KOPT-K1 (cell line): Measurements from ENCODE around the gene MELK.

ENCODE experiments used
- H3K27ac ChIP-seq: fragments of 200-600 bp; sonication (generic); 2 replicates; pipeline ENCODE4 v1.5.1; 2016; ENCODE audit warnings: antibody characterized with exemption, mild to moderate bottlenecking, low read depth, low read length; ENCODE audit not compliant: poor library complexity, severe bottlenecking
- H3K36me3 ChIP-seq: fragments of 200-600 bp; sonication (generic); 2 replicates; pipeline ENCODE4 v1.5.1; 2017; ENCODE audit warnings: antibody characterized with exemption, mild to moderate bottlenecking, low read length, moderate library complexity; ENCODE audit not compliant: insufficient read depth
- H3K9me3 ChIP-seq: fragments of 200-600 bp; sonication (generic); 2 replicates; pipeline ENCODE4 v1.5.1; 2017; ENCODE audit warnings: antibody characterized with exemption, low read length, mild to moderate bottlenecking; ENCODE audit not compliant: insufficient read depth, poor library complexity, severe bottlenecking

The MELK gene

DNA sequence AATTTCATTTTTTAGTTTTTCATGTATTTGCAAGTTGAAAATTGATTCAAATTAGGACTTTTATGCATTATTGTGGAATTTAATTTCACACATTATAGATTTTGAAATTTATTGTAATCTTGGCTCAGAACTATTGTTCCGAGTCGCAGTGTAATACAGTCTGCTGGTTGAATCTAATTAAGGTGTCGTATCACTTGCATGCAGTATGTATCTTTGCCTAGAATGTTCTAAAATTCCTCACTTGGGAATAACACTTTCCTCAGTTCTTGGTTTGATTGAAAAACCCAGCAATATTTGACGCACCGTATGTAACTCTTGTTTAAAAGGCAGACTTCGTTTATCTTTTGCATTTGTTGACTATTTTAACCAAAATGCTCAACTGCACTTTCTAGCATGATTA lies 49.4 kb downstream of the MELK start:
- H3K36me3 ChIP-seq = peaks cover 100% of the 10 kb centered on the region
- no peak overlapping the region for H3K27ac ChIP-seq
- no peaks in the 10 kb centered on the region for H3K9me3 ChIP-seq

DNA sequence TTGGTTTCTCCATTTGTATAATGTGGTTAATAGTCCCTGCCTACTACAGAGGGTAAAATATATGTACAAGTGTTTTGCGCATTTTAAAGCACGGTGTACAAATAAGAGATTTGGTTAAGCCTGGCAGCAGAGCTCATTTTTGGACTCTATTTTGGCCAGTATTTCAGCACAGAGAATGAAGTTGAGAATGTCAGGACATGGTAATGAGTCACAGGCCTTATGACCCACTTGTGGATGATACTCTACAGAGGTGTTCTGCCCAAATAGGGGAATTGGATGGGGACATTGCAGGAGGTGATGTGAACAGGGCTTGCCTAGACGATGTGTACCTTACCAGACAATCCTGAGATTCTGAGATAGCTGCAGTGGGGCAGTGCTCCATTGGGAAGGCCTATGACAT lies 50.6 kb downstream of the MELK start:
- no peaks in the 10 kb centered on the region for H3K9me3 ChIP-seq
- H3K27ac ChIP-seq = no peak overlapping the region
- peaks cover 100% of the 10 kb centered on the region for H3K36me3 ChIP-seq

DNA sequence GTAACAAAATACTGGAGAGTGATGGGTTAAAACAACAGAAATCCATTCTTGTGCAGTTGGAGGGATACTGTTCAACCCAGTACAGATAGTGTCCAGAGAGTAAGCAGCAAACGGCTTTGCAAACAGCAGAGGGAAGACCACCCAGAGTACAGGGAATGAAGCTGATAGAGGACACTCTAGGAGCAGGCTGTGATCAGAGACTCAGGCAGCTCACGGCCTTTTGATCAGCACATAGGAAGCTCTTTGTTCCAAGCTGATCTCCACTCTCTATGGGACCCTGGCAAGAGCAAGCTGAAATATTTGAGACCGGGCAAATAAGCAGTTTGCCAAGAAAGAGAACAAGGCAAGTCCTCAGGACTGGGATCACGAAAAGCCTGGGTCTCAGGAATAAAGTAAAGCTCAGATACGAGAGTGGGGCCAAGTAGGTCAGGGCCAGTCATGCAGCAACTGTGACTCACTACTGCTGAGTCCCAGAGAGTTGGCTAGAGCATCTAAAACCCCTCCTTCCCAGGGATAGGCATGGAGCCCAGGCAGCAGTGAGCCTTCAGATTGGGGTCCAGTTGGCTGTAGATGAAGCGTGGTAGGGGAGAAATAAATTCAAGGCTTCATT lies 52.4 kb downstream of the MELK start:
- H3K9me3 ChIP-seq = no peaks in the 10 kb centered on the region
- H3K36me3 ChIP-seq = peaks cover 100% of the 10 kb centered on the region
- no peak overlapping the region for H3K27ac ChIP-seq

DNA sequence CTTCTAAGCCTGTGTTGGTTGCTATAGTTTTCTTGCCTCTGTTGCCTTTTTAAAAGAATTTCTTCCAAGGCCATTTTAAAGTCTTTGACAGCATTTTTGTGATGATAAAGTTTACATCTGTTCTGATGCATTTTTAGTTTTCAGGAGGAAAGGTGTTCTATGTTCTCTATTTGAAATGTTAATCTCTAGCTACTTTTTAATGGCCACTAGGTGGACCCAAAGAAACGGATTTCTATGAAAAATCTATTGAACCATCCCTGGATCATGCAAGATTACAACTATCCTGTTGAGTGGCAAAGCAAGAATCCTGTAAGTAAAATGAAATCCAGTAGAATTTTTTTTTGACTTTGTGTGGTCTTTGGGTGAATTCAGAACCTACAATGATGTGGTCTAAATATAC lies 60.2 kb downstream of the MELK start:
- Histone ChIP-seq H3K9me3 (no peaks in the 10 kb centered on the region), H3K27ac (no peak overlapping the region), H3K36me3 (peaks cover 97% of the 10 kb centered on the region)

DNA sequence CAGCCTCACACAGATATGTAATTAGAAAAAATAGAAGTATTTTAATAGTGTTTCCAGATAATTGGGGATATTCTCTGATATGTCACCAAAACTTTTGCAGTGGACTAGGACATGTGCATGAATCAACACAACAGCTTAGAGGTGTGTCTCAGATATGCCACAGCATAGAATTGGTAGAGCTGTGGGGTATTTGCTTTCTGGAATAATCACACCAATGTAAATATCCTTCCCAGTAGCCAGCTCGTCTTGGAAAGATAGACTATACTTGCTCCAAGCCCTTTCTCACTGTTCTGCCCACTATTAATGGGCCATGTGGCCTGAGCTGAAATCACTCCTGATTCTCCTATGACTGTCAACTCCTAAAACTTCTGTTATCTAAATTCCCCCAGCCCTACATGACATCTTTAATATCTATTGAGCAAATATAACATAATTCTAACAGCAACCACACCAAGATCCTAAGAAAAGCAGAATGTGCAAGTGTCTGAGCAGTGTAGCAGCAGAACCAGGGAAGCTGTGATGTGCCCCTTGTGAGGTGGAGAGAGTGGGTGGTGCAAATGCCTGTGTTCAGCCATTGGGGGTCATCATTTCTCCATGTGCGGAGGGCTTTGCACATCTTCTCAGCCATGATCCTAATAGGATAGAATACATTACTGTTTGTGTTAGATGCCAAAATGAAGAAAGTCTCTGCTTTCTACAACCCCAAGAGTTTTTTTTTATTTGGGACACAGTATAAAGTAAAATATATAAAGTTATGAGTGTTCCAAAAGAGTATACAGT lies 65.0 kb downstream of the MELK start:
- Histone ChIP-seq H3K36me3 (peaks cover 97% of the 10 kb centered on the region), H3K27ac (no peak overlapping the region), H3K9me3 (no peaks in the 10 kb centered on the region)

DNA sequence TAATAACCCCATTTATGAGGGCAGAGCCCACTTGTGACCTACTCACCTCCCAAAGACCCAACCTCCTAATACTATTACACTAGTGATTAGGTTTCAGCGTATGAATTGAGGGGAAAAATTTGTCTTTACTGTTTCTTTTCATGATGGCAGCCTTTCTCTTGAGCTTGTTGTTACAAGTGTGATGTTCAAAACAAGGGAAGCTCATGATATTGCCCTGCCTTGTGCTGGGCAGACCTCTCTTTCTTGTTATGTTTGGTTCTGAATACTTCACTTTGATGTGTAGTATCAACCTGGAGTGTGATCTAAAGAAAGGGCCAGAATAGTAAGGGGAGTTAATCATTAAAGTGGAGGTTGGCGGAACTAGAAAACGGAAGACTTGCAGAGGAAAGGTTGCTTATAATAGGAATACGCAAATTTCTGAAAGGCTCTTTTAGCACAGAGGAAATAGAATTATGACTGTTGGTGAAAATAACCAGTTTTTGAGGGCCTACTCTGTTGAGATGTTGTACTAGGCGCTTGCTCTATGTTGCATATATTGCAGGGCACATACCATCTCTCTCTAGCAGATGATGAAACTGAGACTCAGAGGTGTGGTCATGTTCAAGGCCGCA lies 68.2 kb downstream of the MELK start:
- no peaks in the 10 kb centered on the region for H3K9me3 ChIP-seq
- H3K36me3 ChIP-seq = peaks cover 100% of the 10 kb centered on the region
- H3K27ac ChIP-seq = no peak overlapping the region

DNA sequence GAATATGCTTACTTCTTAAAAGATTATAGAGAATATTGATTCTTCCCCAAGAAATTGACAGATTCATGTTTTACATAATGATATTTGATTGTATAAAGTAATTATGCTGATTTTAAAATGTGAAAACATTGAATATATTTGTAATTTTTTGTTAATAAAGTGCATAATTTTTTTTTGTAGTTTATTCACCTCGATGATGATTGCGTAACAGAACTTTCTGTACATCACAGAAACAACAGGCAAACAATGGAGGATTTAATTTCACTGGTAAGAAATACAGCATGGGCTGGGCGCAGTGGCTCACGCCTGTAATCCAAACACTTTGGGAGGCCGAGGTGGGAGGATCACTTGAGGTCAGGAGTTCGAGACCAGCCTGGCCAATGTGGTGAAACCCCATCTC lies 70.1 kb downstream of the MELK start:
- Histone ChIP-seq H3K27ac (no peak overlapping the region), H3K9me3 (no peaks in the 10 kb centered on the region), H3K36me3 (peaks cover 100% of the 10 kb centered on the region)

DNA sequence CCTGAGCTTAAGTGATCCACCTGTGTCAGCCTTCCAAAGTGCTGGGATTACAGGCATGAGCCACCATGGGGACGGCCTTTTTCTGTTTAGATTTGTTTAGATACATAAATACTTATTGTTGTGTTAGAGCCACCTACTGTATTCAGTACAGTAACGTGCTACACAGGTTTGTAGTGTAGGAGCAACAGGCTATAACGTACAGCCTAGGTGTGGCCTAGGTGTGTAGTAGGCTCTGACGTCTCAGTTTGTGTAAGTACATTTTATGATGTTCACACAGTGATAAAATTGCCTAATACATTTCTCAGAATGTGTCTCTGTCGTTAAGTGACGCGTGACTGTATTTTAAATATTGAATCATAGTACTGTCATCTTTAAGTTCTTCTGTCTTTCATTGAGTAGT lies 84.1 kb downstream of the MELK start:
- Histone ChIP-seq H3K36me3 (peaks cover 95% of the 10 kb centered on the region), H3K27ac (no peak overlapping the region), H3K9me3 (no peaks in the 10 kb centered on the region)

DNA sequence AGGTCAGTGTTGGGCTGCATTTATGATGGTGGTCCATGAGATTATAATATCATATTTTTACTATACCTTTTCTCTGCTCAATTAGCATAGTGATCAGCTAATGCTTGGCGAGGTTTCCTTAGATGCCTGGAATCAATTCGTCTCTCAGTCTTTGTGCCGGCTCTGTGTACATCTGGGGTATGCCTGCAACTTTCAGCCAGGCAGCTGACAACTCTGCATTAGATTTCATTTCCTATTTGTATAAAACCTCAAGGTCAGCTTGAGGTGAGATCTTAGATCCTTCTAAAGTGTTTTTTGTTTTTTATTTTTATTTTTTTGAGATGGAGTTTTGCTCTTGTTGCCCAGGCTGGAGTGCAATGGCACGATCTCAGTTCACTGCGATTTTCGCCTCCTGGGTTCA lies 86.8 kb downstream of the MELK start:
- Histone ChIP-seq H3K36me3 (peaks cover 92% of the 10 kb centered on the region), H3K9me3 (no peaks in the 10 kb centered on the region), H3K27ac (no peak overlapping the region)

DNA sequence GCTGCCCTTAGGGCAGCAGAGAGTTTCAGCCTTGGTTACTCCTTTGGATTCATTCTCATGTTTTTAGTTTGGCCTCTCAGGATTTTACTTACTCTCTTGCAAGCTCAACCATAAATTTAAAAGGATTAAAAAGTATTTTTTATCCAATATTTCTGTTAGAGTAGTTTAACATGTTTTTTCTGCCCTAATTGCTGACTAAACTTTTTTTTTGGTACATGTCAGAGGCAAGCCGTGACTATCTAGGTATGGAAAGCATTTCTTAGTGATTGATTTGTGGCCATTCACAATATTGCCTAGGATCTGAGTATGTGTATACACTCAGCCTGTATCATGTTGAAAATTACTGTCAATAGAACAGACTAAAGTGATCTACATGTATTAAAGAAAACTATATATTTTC lies 92.1 kb downstream of the MELK start:
- H3K36me3 ChIP-seq = peaks cover 95% of the 10 kb centered on the region
- H3K9me3 ChIP-seq = no peaks in the 10 kb centered on the region
- H3K27ac ChIP-seq = no peak overlapping the region

DNA sequence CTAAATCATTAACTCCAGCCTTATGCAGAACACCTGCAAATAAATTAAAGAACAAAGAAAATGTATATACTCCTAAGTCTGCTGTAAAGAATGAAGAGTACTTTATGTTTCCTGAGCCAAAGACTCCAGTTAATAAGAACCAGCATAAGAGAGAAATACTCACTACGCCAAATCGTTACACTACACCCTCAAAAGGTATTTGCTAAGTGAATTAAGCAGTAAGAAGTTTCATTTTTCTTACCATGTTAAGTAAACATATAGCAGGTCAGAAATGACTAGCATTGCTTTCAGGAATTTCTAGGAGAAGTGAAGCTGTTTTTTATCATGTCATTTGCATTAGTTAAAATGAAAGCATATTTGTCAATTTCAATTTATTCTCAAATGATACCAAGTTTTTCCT lies 92.7 kb downstream of the MELK start:
- Histone ChIP-seq H3K36me3 (peaks cover 95% of the 10 kb centered on the region), H3K9me3 (no peaks in the 10 kb centered on the region), H3K27ac (peak overlapping the region; percentile 41)

DNA sequence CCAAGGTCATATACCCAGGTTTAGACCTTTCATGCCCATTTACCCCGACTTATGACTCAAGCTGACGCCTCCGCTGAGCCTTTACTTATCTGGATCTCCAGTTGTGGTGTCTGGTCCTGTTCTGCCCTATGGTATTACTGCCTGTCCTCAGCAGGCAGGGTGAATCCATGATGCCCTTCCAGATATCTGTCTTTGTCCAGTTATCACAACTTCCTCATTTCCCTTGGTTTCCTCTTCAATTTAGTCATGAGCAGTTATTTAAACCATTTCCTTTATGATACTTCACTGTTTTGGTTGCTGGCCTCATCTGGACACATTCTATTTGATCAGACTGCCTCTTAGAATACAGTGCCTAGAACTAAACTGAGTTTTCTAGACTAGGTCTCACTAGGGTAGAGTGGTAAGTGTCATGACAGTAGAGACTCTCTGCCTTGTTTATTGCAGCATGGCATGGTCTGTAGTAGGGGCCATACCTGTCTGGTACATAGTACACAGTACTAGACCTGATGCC lies 93.3 kb downstream of the MELK start:
- Histone ChIP-seq H3K27ac (peak overlapping the region; percentile 41), H3K9me3 (no peaks in the 10 kb centered on the region), H3K36me3 (peaks cover 95% of the 10 kb centered on the region)

DNA sequence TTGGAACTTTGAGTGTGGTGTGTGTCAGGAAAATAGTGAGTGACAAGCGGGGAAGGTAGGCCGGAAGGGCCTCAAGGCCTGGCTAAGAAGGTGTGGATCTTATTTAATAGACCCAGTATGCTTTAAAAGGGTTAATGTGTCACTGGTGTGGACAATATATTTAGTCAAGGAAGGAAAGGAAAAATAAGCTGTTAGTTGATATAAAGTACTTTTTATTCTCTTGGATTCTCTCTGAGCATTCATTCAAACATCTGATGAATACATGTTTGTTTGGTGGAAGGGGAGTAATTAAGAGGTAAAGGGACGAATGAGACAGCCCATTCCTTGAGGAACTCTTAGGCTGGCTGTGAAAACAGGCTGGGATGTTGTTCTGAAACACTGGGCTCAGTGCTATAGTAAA lies 98.9 kb downstream of the MELK start:
- Histone ChIP-seq H3K9me3 (no peaks in the 10 kb centered on the region), H3K27ac (no peak overlapping the region), H3K36me3 (peaks cover 100% of the 10 kb centered on the region)

DNA sequence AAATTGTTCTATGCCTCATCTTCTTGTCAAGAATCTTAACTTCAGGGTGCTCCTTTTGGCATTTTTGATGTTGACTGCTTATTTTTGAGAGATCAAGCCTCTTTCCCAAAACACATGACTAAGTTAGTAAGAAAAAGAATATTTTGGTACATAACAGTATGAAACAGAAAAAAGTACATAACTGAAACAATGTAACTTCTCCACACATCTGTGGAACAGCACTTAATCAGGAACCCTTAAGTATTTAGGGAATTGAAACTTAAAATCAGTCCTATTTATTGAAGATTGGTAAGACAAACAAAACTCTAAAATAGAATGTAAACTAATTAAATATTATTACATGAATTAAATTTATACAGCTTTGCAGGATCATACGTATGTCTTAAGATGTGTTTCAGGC lies 103.4 kb downstream of the MELK start:
- Histone ChIP-seq H3K9me3 (peaks cover 15% of the 10 kb centered on the region), H3K36me3 (peaks cover 98% of the 10 kb centered on the region), H3K27ac (no peak overlapping the region)

DNA sequence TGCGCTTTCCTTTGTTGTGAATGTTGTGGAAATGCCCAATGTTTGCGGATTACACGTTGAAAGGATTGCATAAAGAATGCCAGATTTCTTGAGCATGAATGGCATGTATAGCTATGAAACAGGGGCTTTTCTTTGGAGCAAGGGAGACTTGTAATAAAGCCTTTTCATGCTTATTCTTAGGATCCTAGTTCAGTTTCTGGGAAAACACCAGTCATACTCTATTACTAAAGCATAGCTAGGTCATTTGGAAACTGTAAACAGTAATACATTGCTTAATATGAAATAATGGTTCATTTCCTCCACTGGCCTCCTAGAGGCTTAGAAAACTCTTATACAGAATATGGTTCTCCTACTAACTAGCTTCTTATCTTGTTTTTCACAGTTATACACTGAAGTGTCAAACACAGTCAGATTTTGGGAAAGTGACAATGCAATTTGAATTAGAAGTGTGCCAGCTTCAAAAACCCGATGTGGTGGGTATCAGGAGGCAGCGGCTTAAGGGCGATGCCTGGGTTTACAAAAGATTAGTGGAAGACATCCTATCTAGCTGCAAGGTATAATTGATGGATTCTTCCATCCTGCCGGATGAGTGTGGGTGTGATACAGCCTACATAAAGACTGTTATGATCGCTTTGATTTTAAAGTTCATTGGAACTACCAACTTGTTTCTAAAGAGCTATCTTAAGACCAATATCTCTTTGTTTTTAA lies 104.2 kb downstream of the MELK start:
- Histone ChIP-seq H3K27ac (no peak overlapping the region), H3K36me3 (peaks cover 96% of the 10 kb centered on the region)

More for the DNA sequence above, 104.2 kb downstream of the MELK start:
- peaks cover 23% of the 10 kb centered on the region for H3K9me3 ChIP-seq
